NT2/D1 (cell line): ENCODE data around the gene CHIC2.

ENCODE experiments used
- SUZ12 ChIP-seq: IDR thresholded peaks from 2 replicates; pipeline ENCODE4 v1.6.1; 2011; ENCODE audit not compliant: insufficient read length, insufficient read depth; ENCODE audit errors: extremely low read depth
- YY1 ChIP-seq: IDR thresholded peaks from 2 replicates; pipeline ENCODE4 v1.6.1; 2011; ENCODE audit not compliant: insufficient read length, insufficient read depth
- ZNF274 ChIP-seq: IDR thresholded peaks from 2 replicates; pipeline ENCODE4 v1.6.1; 2011; ENCODE audit warnings: mild to moderate bottlenecking, low read depth, low read length

DNA sequence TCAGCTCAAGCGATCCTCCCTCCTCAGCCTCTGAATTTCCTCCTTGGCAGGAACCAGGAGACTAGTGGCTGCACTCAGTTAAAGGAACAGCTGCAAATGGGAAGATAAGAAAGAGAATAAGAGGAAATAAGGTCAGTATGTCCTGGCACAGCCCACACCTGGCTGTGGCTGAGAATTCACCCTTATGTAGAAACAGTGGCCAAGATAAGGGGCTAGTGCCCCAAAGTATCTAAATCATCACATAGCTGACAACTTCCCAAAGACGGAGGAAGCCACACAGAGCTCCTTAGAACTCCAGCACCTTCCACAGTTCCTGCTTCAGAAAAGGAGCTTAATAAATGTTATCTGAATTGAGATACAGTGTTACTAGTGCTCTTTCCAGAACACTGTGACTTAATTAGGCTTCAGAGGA is 2.3 kb upstream of the CHIC2 start:
- TF ChIP-seq ZNF274: no peak
- TF ChIP-seq YY1: no peak
- no peak for TF ChIP-seq SUZ12
